ENCODE data around the gene CD200R1.
"Not testable (repeated sequence)": the region's sequence is repeated elsewhere in the genome, so short reads cannot be mapped to it uniquely, and the experiment has no call there.

CD200R1 gene

GRCh38 chr3:112974178-112974517 is 755 bp downstream of the CD200R1 start:
- no peak for DNase-seq (ENCODE audit: low spot score)

- no peak for DNase-seq (ENCODE audit: low spot score)
Measured at GRCh38 chr3:112973325-112974177, 1.4 kb downstream of the CD200R1 start.

GRCh38 chr3:112972158-112972557 is 2.7 kb downstream of the CD200R1 start:
- DNase-seq (ENCODE audit: low spot score) = no peak

- DNase-seq (ENCODE audit: low spot score) = no peak
Measured at GRCh38 chr3:112967828-112968227, 7.1 kb downstream of the CD200R1 start.

- DNase-seq (ENCODE audit: low spot score) = no peak
Measured at GRCh38 chr3:112967425-112967824, 7.5 kb downstream of the CD200R1 start.

GRCh38 chr3:112966633-112967032 is 8.3 kb downstream of the CD200R1 start:
- no peak for DNase-seq (ENCODE audit: low spot score)

- DNase-seq (ENCODE audit: low spot score) = no peak
Measured at GRCh38 chr3:112965656-112966055, 9.2 kb downstream of the CD200R1 start.

GRCh38 chr3:112963683-112964082 is 11.2 kb downstream of the CD200R1 start:
- no peak for DNase-seq (ENCODE audit: low spot score)

- DNase-seq (ENCODE audit: low spot score) = no peak
Measured at GRCh38 chr3:112958811-112959560, 15.9 kb downstream of the CD200R1 start.

- DNase-seq (ENCODE audit: low spot score) = no peak
Measured at GRCh38 chr3:112956351-112956750, 18.6 kb downstream of the CD200R1 start.

GRCh38 chr3:112948346-112948838 is 26.5 kb downstream of the CD200R1 start:
- DNase-seq (ENCODE audit: low spot score) = no peak

GRCh38 chr3:112931736-112932521 is 43.0 kb downstream of the CD200R1 start:
- DNase-seq (ENCODE audit: low spot score) = no peak

- no peak for DNase-seq (ENCODE audit: low spot score)
Measured at GRCh38 chr3:112930771-112931170, 44.1 kb downstream of the CD200R1 start.

- peak; percentile 22 for DNase-seq (ENCODE audit: low spot score)
Measured at GRCh38 chr3:112925969-112926368, 48.9 kb downstream of the CD200R1 start.

GRCh38 chr3:112925560-112925959 is 49.3 kb downstream of the CD200R1 start:
- DNase-seq (ENCODE audit: low spot score) = no peak

- DNase-seq (ENCODE audit: low spot score) = not testable (repeated sequence)
Measured at GRCh38 chr3:112919541-112919940, 55.4 kb downstream of the CD200R1 start.

GRCh38 chr3:112908252-112908651 is 66.7 kb downstream of the CD200R1 start:
- DNase-seq (ENCODE audit: low spot score) = no peak

- DNase-seq (ENCODE audit: low spot score) = no peak
Measured at GRCh38 chr3:112904786-112905185, 70.1 kb downstream of the CD200R1 start.

- DNase-seq (ENCODE audit: low spot score) = no peak
Measured at GRCh38 chr3:112900113-112900512, 74.8 kb downstream of the CD200R1 start.

- DNase-seq (ENCODE audit: low spot score) = no peak
Measured at GRCh38 chr3:112897791-112898190, 77.1 kb downstream of the CD200R1 start.

- no peak for DNase-seq (ENCODE audit: low spot score)
Measured at GRCh38 chr3:112894258-112894657, 80.6 kb downstream of the CD200R1 start.

- DNase-seq (ENCODE audit: low spot score) = no peak
Measured at GRCh38 chr3:112889357-112889756, 85.5 kb downstream of the CD200R1 start.

All from cerebellar cortex (tissue), 1 donor.